Thymus (tissue), 11 donors: ENCODE measurements around the gene NKAIN4. TPM values are rescaled to one million over a fixed set of nuclear protein-coding genes. Genes with fewer than 3 reads are reported as not detected.

Source experiments
- DNase-seq, 9 donors: peaks; one replicate each; pipeline ENCODE4 v3.0.0-alpha.2; 2013; ENCODE audit warnings: low spot score in 9 of 9, low read depth in 6 of 9, missing footprints in 1 of 9
- H3K27ac ChIP-seq, 2 donors: one replicate each; pipeline ENCODE4 v1.5.1; 2013; ENCODE audit warnings: control low read depth in 1 of 2, low read depth in 1 of 2, low read length in 1 of 2, mild to moderate bottlenecking in 1 of 2, moderate library complexity in 1 of 2
- H3K27me3 ChIP-seq, 2 donors: one replicate each; pipeline ENCODE4 v1.5.1; 2013; ENCODE audit warnings: low read length in 1 of 2; ENCODE audit not compliant: control insufficient read depth in 2 of 2, insufficient read depth in 1 of 2
- H3K36me3 ChIP-seq, 2 donors: one replicate each; pipeline ENCODE4 v1.5.1; 2013; ENCODE audit warnings: low read length in 1 of 2, mild to moderate bottlenecking in 1 of 2, moderate library complexity in 1 of 2; ENCODE audit not compliant: control insufficient read depth in 2 of 2, insufficient read depth in 2 of 2
- H3K4me1 ChIP-seq, 2 donors: one replicate each; pipeline ENCODE4 v1.5.1; 2013; ENCODE audit warnings: low read length in 2 of 2; ENCODE audit not compliant: control insufficient read depth in 2 of 2, insufficient read depth in 2 of 2
- H3K4me3 ChIP-seq, 2 donors: one replicate each; pipeline ENCODE4 v1.5.1; 2013; ENCODE audit warnings: low read length in 2 of 2, control low read depth in 1 of 2, mild to moderate bottlenecking in 1 of 2
- H3K9me3 ChIP-seq, 2 donors: one replicate each; pipeline ENCODE4 v1.5.1; 2013; ENCODE audit warnings: low read length in 1 of 2, mild to moderate bottlenecking in 1 of 2; ENCODE audit not compliant: control insufficient read depth in 2 of 2, insufficient read depth in 1 of 2
- WGBS: extraction: QIAGEN DNeasy Blood & Tissue Kit; methylation state at CpG from one replicate; pipeline ENCODE4 v1.1.7; 2013; 5-methylcytosine and 5-hydroxymethylcytosine counted together
- polyA plus RNA-seq: library from polyadenylated mRNA; stranded (reverse); fragments of 200-250 nt; gene quantifications from one replicate; pipeline ENCODE4 v1.2.3, GENCODE V29; 2013
- total RNA-seq: library from RNA; stranded (reverse); fragments of 120-200 nt; gene quantifications from one replicate; pipeline ENCODE4 v1.2.4, GENCODE V29; 2013
- donor health status: healthy.

Gene NKAIN4
- total and polyA plus RNA-seq, 2 donors = 2.2 to 8.5 TPM

DNA sequence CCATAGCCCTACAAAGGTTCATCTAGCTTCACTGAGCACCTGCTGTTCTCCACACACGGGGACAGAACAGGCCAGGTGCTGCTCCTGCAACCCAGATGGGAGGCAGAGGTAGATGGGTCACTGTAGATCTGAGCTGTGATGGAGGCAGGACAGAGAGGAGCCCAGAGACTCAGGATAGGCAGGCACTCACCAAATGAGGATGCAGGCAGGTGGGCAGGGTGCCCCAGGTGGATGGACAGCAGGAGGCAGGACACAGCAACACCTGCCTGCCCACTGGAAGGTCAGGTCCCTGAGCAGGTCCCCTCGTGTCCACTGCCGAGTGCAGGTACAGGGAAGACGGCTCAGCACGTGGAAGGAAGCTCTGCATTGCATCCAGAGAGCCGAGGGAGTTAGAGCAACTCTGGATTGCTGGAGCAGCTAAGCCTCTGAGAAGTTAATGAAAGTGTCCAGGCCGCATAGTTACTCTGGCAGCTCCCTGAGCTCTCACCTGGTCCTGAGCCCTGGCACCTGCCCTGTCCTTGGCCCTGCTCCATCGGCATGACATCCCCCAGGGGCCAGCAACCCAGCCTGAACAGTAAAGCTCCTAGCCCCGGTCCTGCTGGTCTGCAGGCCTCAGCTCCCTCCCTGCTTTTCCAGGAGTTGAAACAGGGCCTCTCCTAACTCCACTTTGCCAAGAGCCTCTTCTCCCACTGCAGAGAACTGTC is 33.4 kb downstream of the NKAIN4 start:
- H3K4me3 ChIP-seq = no peak overlapping the region
- H3K4me1 ChIP-seq = peaks cover 0 to 6% of the 10 kb centered on the region in 2 donors
- no peak for DNase-seq
- H3K27me3 ChIP-seq = peaks cover 0 to 45% of the 10 kb centered on the region in 2 donors
- H3K27ac ChIP-seq = no peak overlapping the region
- no peaks in the 10 kb centered on the region for H3K36me3 ChIP-seq
- H3K9me3 ChIP-seq = no peaks in the 10 kb centered on the region
- 87% methylated on average over 9 of the region's 9 CpGs for WGBS

DNA sequence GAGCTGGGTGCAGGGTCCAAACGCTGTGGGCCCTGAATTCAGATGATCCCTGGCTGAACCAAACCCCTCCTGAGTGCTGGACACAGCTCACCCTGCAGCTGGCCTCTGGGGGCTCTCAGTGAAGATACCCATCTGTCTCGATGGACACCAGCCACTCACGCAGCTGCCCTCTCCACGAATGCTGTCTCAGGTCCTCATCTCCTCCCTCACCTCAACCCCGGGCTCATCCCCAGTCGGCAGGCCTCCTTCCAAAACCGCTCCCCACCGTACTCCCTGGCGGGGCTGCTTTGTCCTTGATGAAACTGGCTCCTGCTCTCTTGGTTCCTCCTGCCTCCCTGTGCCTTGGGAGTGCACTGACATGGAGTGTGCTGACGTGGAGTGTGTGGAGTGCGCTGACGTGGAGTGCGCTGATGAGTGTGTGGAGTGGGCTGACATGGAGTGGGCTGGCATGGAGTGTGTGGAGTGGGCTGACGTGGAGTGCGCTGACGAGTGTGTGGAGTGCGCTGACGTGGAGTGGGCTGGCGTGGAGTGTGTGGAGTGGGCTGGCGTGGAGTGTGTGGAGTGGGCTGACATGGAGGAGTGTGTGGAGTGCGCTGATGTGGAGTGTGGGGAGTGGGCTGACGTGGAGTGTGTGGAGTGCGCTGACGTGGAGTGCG is 34.3 kb downstream of the NKAIN4 start:
- DNase-seq = no peak
- Histone ChIP-seq H3K36me3 (no peaks in the 10 kb centered on the region), H3K4me3 (no peak overlapping the region), H3K27me3 (peaks cover 0 to 45% of the 10 kb centered on the region in 2 donors), H3K9me3 (no peaks in the 10 kb centered on the region), H3K4me1 (peaks cover 2 to 10% of the 10 kb centered on the region in 2 donors), H3K27ac (no peak overlapping the region)
- 92% methylated on average over 25 of the region's 25 CpGs for WGBS

DNA sequence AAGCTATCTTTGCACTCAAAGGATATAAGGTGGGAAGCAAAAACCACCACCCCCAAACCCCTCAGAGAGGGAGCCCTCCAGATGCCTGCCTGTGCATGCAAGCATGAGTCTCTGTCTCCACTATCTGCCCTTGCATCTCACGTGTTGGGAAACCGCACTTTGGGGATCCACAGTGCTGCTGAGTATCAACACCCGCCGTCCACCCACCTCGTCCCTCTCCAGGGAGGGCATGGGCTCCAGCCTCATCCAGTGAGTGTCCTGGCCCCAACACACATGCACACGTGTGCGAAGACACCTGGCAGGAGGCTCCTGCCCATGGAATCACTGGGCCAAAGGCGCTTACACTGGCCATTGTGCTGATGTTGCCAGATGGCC is 34.8 kb downstream of the NKAIN4 start:
- 89% methylated on average over 8 of the region's 8 CpGs for WGBS
- Histone ChIP-seq H3K27ac (no peak overlapping the region), H3K4me3 (no peak overlapping the region), H3K36me3 (peaks cover 0 to 4% of the 10 kb centered on the region in 2 donors), H3K4me1 (peaks cover 7 to 16% of the 10 kb centered on the region in 2 donors), H3K9me3 (no peaks in the 10 kb centered on the region), H3K27me3 (peaks cover 0 to 40% of the 10 kb centered on the region in 2 donors)
- DNase-seq = no peak

DNA sequence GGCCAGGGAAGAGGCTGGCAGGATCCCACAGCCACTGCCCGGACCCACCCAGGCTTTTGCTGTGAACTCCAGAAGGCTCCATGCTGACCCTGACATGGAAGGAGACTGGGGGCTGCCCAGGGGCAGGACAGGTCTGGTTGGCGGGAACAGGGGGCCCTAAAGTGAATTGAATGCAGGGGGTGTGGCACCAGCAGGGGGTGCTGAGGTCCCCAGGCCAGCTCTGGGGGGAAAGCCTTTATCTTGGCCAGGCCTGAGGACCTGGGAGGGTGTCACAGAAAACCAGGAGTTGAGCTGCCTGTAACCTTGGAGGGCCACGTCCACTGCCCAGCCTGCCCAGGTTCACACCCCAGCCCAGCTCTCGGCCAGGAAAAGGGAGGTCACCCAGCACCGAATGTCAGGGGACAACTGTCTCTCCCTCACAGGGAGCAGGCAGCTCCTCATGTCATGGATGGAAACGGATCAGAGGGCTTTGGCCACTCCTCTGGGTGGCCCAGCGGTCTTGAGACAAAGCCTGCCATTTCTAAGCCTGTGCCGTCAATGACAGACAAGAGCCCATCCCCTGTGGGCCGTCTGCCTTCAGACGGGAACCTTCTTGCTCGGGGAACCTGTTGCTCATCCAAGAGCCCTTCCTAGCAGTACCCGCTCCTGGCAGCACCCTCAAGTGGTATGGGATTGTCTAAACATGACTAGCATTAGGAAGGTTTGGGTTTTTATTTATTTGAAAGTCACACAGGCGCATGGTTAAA is 35.4 kb downstream of the NKAIN4 start:
- Histone ChIP-seq H3K4me1 (peaks cover 7 to 17% of the 10 kb centered on the region in 2 donors), H3K4me3 (no peak overlapping the region), H3K36me3 (peaks cover 0 to 9% of the 10 kb centered on the region in 2 donors), H3K9me3 (no peaks in the 10 kb centered on the region), H3K27ac (no peak overlapping the region), H3K27me3 (peaks cover 0 to 36% of the 10 kb centered on the region in 2 donors)
- no peak for DNase-seq
- 93% methylated on average over 13 of the region's 13 CpGs for WGBS

DNA sequence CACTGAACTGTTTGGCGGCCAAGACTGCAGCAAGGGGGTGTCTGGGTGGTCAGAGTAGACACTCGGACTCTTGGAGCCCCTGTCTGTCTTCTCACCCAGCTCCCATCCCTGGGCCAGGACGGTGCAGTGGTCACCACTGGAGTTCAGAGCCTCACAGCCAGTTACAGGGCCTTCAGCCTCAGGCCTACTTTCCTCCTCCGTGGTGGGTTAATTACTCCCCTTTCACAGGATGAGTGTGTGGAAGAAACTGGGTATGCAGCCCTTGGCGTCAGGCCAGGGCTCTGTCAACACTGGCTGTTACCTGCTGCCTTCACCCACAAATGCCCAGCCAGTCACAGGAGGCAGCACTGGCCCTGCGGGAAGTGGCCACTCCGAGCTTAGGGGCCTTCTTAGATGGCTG is 36.6 kb downstream of the NKAIN4 start:
- no peak overlapping the region for H3K4me3 ChIP-seq
- 93% methylated on average over 7 of the region's 7 CpGs for WGBS
- H3K36me3 ChIP-seq = peaks cover 8 to 20% of the 10 kb centered on the region in 2 donors
- peaks cover 7 to 17% of the 10 kb centered on the region in 2 donors for H3K4me1 ChIP-seq
- no peak overlapping the region for H3K27ac ChIP-seq
- H3K9me3 ChIP-seq = no peaks in the 10 kb centered on the region
- peaks cover 0 to 28% of the 10 kb centered on the region in 2 donors for H3K27me3 ChIP-seq
- no peak for DNase-seq

DNA sequence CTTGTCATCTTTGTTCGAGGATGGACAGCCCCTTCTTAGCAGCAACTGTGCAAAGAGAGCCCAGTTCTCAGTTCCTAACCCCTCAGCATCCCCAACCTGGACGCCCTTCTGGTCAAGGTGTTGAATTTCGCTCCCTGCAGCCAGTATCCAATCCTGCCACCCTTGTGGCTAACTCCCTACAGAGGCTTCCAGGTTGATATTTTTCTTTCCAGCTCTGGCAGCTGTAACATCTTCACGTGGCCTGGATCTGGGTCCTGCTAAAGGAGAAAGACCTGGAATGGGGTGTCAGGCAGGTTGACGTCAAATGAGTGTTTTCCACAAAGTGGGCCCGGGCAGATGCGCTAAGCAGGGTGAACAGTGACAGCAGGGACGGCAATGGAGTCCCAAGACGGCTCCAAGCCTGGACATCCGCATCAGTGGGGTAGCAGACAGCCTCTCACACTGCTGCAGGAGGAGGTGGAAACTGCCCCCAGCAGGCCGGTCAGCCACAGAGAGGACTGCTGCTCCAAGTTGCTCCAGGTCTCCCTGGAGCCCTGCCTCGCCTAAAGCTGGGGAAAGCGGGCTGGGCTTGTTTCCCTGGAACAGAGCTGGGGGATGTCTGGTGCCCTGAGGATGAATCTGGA is 37.3 kb downstream of the NKAIN4 start:
- peak overlapping the region in 1 of 2 donors; percentile 81 for H3K27ac ChIP-seq
- no peaks in the 10 kb centered on the region for H3K9me3 ChIP-seq
- peaks cover 7 to 17% of the 10 kb centered on the region in 2 donors for H3K4me1 ChIP-seq
- H3K4me3 ChIP-seq = peak overlapping the region; percentile 61 to 83
- no peak for DNase-seq
- peaks cover 13 to 27% of the 10 kb centered on the region in 2 donors for H3K36me3 ChIP-seq
- peaks cover 0 to 22% of the 10 kb centered on the region in 2 donors for H3K27me3 ChIP-seq
- 93% methylated on average over 13 of the region's 13 CpGs for WGBS

DNA sequence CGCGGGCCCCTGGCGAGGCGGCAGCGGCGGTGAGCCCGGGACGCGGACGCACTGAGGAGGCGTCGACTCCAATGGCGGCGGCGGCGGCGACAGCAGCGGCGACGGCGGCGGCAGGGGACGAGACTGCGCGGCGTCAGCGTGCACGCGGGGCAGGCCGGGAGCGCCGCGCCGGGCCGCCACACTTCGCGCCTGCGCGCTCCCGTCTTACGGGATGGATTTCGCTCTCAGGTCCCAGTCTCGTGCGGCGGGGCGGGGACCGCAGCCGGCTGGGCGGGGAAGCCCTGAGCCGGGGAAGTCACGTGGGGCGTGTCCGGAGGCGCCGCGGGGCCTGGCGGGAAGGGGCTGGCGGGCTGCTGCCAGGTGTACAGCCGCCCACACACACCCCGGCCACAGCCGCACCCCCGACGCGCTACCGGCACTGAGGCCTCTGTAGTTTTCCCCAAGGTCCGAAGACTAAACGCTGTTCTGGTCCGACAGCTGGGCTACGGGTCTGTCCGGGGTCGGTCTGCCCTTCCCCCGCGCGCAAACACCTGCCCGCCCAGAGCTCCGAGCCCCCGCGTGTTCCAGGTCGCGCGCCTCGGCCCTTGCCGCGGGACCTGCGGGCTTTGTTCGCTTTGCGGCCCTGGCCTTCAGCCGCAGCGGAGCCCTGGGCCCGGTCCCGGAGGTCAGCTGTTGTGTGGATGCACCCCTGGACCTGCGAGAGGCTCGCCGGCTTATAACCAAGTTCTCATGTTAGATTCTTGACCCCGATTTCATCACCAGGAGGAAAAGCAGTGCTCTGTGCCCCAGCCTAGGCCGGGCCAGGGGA is 38.0 kb downstream of the NKAIN4 start, which contains the start of gene YTHDF1:
YTHDF1 (minus strand) TSS at position 91 of the 808 bp plus-strand sequence. CDS start 239 bp downstream, outside the sequence.
- WGBS = 3% methylated on average over 96 of the region's 96 CpGs
- H3K27me3 ChIP-seq = peaks cover 0 to 14% of the 10 kb centered on the region in 2 donors
- H3K4me3 ChIP-seq = peak within 1 kb of the TSS; percentile 70 to 83
- peak within 1 kb of the TSS; percentile 43 to 81 for H3K27ac ChIP-seq
- peaks cover 13 to 34% of the 10 kb centered on the region in 2 donors for H3K36me3 ChIP-seq
- peaks cover 7 to 17% of the 10 kb centered on the region in 2 donors for H3K4me1 ChIP-seq
- no peaks in the 10 kb centered on the region for H3K9me3 ChIP-seq
- peak; percentile 75 to 97 (median 91) for DNase-seq
